NCI-H1694 treated with DMSO at 0.1 percent for 48 hours (cell line): Measurements from ENCODE around the gene GPX7.

Experiments used
- DNase-seq: peaks from one replicate; lab custom pipeline; 2025; lab: John Stamatoyannopoulos, UW

The GPX7 gene

GRCh38 chr1:52588027-52588426 is 14.1 kb upstream of the GPX7 start:
- DNase-seq = no peak

- no peak for DNase-seq
These were observed 13.6 kb upstream of the GPX7 start for GRCh38 chr1:52588535-52588934.

- no peak for DNase-seq
These were observed 11.9 kb upstream of the GPX7 start for GRCh38 chr1:52590266-52590665.

- no peak for DNase-seq
These were observed 9.4 kb upstream of the GPX7 start for GRCh38 chr1:52592637-52593323.

- DNase-seq = no peak
These were observed 8.7 kb upstream of the GPX7 start for GRCh38 chr1:52593495-52593894.

- DNase-seq = no peak
These were observed 7.1 kb upstream of the GPX7 start for GRCh38 chr1:52595061-52595460.

GRCh38 chr1:52597912-52598311 is 4.3 kb upstream of the GPX7 start:
- DNase-seq = no peak

GRCh38 chr1:52598729-52599128 is 3.4 kb upstream of the GPX7 start:
- DNase-seq = no peak

GRCh38 chr1:52599236-52599635 is 2.9 kb upstream of the GPX7 start:
- no peak for DNase-seq

- no peak for DNase-seq
These were observed 1.5 kb upstream of the GPX7 start for GRCh38 chr1:52600533-52601179.

- no peak for DNase-seq
These were observed 652 bp upstream of the GPX7 start for GRCh38 chr1:52601519-52601918.

GRCh38 chr1:52602856-52603600 is 857 bp downstream of the GPX7 start:
- no peak for DNase-seq

- DNase-seq = no peak
These were observed 1.5 kb downstream of the GPX7 start for GRCh38 chr1:52603630-52604029.

- no peak for DNase-seq
These were observed 2.0 kb downstream of the GPX7 start for GRCh38 chr1:52604063-52604770.

GRCh38 chr1:52613636-52614373 is 11.6 kb downstream of the GPX7 start:
- no peak for DNase-seq

- DNase-seq = no peak
These were observed 12.5 kb downstream of the GPX7 start for GRCh38 chr1:52614671-52615070.

GRCh38 chr1:52615489-52616042 is 13.4 kb downstream of the GPX7 start:
- no peak for DNase-seq

GRCh38 chr1:52621950-52622349 is 19.8 kb downstream of the GPX7 start:
- DNase-seq = no peak

- DNase-seq = no peak
These were observed 21.6 kb downstream of the GPX7 start for GRCh38 chr1:52623812-52624211.

- no peak for DNase-seq
These were observed 24.9 kb downstream of the GPX7 start for GRCh38 chr1:52627028-52627427.

GRCh38 chr1:52628614-52629324 is 26.6 kb downstream of the GPX7 start:
- no peak for DNase-seq
